Effector memory CD4-positive, alpha-beta T cell (primary cell): ENCODE results near the gene PDGFD.

Experiments used
- DNase-seq, 3 donors: peaks; one replicate each; pipeline ENCODE4 v3.0.0-alpha.2; 2020
- H3K27ac ChIP-seq: 2 replicates; pipeline ENCODE4 v1.7.0; 2013; ENCODE audit warnings: mild to moderate bottlenecking, low read length, moderate library complexity; ENCODE audit not compliant: insufficient read depth, poor library complexity, severe bottlenecking
- H3K27me3 ChIP-seq: replicated peaks from 2 replicates; pipeline ENCODE4 v1.7.0; 2013; ENCODE audit warnings: mild to moderate bottlenecking, low read length; ENCODE audit not compliant: insufficient read depth, control insufficient read depth, poor library complexity, severe bottlenecking
- H3K36me3 ChIP-seq: 2 replicates; pipeline ENCODE4 v1.7.0; 2013; ENCODE audit warnings: mild to moderate bottlenecking, low read length, moderate library complexity; ENCODE audit not compliant: control insufficient read depth, insufficient read depth
- H3K4me1 ChIP-seq: 2 replicates; pipeline ENCODE4 v1.7.0; 2013; ENCODE audit warnings: low read length, mild to moderate bottlenecking; ENCODE audit not compliant: control insufficient read depth, insufficient read depth, poor library complexity, severe bottlenecking
- H3K4me3 ChIP-seq: 2 replicates; pipeline ENCODE4 v1.7.0; 2013; ENCODE audit warnings: low read length, low read depth, mild to moderate bottlenecking; ENCODE audit not compliant: insufficient read depth, poor library complexity, severe bottlenecking
- H3K9me3 ChIP-seq: 2 replicates; pipeline ENCODE4 v1.7.0; 2013; ENCODE audit warnings: mild to moderate bottlenecking, low read length, moderate library complexity; ENCODE audit not compliant: control insufficient read depth

PDGFD gene

DNA sequence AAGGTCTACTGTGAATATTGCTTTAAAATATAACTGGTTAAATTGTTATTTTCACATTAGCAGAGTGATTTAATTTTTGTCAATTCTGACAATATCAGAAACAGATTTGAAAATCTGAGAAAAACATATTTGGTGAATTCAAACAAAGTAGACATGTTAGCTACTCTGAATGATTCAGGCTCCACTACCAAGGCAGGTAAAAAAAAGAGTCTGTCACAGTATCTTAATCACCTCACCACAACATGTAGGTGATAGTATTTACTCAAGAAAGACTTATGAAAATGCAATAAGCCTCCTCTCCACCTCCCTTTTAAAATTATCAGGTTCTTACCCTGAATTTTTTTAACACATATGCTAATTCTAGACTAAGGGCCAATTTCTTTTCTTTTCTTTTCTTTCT is 85.0 kb downstream of the PDGFD start:
- Histone ChIP-seq H3K27me3 (no peaks in the 10 kb centered on the region), H3K27ac (no peak overlapping the region), H3K36me3 (no peaks in the 10 kb centered on the region), H3K4me3 (no peak overlapping the region), H3K4me1 (no peaks in the 10 kb centered on the region), H3K9me3 (no peaks in the 10 kb centered on the region)
- no peak for DNase-seq

DNA sequence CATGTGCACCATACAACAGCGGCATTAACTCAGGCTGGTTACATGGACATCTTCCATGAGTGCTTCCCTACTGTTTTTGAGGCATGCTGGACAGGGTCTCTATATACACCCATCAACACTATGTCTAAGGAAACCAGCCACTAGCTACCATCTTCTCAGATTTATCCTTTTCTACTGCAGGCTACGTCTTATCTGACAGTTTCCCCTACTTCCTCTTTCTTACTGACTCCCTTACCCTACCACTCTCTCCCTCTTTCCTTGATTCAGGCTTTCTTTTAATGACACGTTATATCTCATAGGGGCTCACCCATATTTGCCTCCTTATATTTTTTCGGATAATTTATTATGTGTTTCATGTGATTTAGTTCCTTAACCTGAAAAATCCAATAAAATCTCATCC is 85.7 kb downstream of the PDGFD start:
- H3K27me3 ChIP-seq: no peaks in the 10 kb centered on the region
- no peak for DNase-seq
- no peaks in the 10 kb centered on the region for H3K9me3 ChIP-seq
- H3K4me3 ChIP-seq: no peak overlapping the region
- no peaks in the 10 kb centered on the region for H3K36me3 ChIP-seq
- no peak overlapping the region for H3K27ac ChIP-seq
- H3K4me1 ChIP-seq: no peaks in the 10 kb centered on the region

DNA sequence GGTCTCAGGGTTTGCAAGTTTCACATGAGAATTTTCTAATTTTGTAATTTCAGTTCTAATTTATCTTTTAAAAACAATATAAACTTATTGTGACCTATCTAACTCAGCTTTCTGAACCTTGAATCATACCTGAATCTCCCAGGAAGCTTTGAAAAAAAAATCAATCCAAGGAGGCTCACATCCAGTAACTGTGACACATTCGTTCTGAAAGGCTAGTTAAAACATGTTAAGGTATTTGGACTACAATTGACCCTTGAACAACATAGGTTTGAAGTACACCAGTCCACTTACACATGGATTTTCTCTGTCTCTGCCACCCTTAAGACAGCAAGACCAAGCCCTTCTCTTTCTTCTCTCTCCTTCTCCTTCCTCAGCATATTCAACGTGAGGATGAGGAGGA is 87.5 kb downstream of the PDGFD start:
- no peaks in the 10 kb centered on the region for H3K27me3 ChIP-seq
- no peak overlapping the region for H3K4me3 ChIP-seq
- DNase-seq: no peak
- H3K36me3 ChIP-seq: no peaks in the 10 kb centered on the region
- H3K27ac ChIP-seq: no peak overlapping the region
- no peaks in the 10 kb centered on the region for H3K9me3 ChIP-seq
- H3K4me1 ChIP-seq: no peaks in the 10 kb centered on the region

DNA sequence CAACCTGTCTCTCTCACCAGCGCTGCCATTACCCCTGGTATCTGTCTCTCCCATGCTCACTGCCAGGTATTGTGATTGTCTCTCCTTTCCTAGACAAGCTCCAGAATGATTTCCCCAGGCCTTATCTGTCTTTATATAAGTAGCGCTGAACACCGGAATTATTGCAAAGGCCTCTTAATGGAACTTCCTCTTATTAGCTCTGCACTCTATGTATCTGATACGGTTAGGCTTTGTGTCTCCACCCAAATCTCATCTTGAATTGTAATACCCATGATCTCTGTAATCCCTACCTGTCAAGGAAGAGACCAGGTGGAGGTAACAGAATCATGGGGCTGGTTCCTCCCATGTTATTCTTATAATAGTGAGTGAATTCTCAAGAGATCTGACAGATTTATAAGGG is 88.2 kb downstream of the PDGFD start:
- no peaks in the 10 kb centered on the region for H3K9me3 ChIP-seq
- no peak overlapping the region for H3K27ac ChIP-seq
- no peaks in the 10 kb centered on the region for H3K4me1 ChIP-seq
- no peak overlapping the region for H3K4me3 ChIP-seq
- no peaks in the 10 kb centered on the region for H3K27me3 ChIP-seq
- DNase-seq: no peak
- no peaks in the 10 kb centered on the region for H3K36me3 ChIP-seq

DNA sequence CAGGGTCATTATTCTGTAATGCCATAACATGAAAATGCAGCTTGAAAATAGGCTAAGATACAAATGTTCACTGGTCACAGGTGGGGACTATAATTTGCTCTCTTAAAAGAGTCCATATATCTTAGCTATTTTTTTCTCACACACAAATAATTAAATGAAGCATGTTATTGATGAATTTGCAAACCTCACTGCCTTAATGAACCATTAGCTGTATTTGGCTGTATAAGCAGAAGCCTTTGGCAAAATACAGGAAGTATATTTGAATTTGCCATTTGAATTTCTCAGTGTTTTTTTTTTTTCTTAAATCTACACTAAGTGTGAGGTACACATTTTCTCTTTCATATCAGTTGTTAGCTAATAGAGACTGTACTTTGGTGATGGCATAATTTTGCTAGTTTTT is 88.9 kb downstream of the PDGFD start:
- Histone ChIP-seq H3K4me3 (no peak overlapping the region), H3K27ac (no peak overlapping the region), H3K27me3 (no peaks in the 10 kb centered on the region), H3K4me1 (no peaks in the 10 kb centered on the region), H3K9me3 (no peaks in the 10 kb centered on the region), H3K36me3 (no peaks in the 10 kb centered on the region)
- DNase-seq: no peak

DNA sequence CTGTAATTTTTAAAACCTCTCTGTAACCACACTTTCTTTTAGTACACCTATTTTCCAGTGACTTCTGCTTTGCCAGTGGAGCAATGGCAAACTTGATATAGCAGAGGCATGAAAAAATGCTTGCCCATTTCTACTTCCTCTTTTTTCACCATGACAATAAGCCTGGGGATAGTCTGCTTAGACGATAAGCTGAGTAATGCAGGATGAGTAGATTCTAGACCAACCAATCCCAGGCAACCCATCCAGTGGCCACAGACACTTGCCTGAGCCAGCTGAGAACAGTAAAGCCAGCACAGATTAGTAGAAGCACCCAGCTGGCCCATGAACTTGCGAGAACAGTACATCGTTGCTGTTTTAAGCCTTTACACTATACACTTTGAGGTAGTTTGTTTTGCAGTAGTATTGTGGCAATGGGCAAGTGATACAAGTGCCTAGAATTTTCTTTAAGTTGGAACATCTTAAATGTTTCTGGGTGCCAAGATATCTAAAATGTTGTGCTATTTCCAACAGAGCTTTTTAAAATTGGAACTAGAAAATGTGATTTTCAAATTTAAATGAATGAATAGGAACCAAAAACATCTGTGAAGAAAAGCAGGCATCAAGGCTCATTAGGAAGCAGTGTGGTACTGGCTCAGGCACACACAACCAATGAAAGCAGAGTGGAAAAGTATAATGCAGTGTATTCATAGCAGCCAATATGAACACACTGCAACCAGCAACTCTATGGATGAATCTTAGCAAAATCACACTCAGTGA is 89.8 kb downstream of the PDGFD start:
- Histone ChIP-seq H3K36me3 (no peaks in the 10 kb centered on the region), H3K9me3 (no peaks in the 10 kb centered on the region), H3K4me3 (no peak overlapping the region), H3K27ac (no peak overlapping the region), H3K4me1 (no peaks in the 10 kb centered on the region), H3K27me3 (no peaks in the 10 kb centered on the region)
- no peak for DNase-seq

DNA sequence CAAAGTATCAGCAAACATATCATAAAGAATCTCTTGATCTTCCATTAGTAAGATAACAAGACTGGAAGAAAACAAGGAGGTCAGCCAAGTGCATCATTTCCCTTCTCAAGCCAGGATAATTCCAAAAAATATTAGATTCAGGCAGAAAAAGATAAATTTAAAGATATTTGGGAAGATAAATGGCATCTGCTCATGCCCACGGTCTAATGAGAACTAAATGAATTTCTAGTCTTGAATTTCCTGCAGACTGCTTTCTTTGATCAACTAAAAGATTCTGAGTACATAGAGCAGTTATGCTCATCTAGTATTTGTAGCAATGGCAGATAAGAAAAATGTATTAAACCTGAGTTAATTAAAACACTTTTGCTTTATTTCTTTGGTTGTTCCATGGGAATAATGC is 96.4 kb downstream of the PDGFD start:
- Histone ChIP-seq H3K27me3 (no peaks in the 10 kb centered on the region), H3K27ac (no peak overlapping the region), H3K36me3 (no peaks in the 10 kb centered on the region), H3K4me1 (no peaks in the 10 kb centered on the region), H3K4me3 (no peak overlapping the region), H3K9me3 (no peaks in the 10 kb centered on the region)
- no peak for DNase-seq

DNA sequence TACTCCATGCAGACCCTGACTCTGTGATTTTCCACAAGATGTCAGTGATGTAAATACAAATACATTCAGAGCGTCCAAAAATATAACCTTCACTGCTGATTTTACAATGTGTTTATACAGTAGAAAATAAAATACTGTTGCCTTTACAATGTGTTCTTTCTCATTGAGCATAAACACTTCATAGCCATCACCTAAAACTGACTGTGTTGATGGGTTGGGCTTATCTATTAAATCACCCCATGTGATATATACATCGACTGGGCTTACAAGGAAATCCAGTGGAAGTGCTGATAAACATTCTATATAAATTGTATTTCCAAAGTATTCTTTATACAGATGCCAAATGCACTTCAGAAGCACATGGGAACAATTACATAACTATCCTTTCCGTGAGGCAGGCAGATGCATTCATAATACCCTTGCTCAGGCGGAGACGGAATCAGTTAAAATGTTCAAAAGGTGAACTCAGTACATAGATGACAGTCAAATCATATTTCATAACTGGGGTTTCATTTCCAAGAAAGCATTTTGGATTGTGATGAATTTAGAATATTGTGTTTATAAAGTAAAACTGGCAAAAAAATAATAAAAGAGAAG is 99.8 kb downstream of the PDGFD start:
- Histone ChIP-seq H3K27ac (no peak overlapping the region), H3K9me3 (no peaks in the 10 kb centered on the region), H3K4me1 (no peaks in the 10 kb centered on the region), H3K27me3 (no peaks in the 10 kb centered on the region), H3K36me3 (no peaks in the 10 kb centered on the region), H3K4me3 (no peak overlapping the region)
- DNase-seq: no peak

DNA sequence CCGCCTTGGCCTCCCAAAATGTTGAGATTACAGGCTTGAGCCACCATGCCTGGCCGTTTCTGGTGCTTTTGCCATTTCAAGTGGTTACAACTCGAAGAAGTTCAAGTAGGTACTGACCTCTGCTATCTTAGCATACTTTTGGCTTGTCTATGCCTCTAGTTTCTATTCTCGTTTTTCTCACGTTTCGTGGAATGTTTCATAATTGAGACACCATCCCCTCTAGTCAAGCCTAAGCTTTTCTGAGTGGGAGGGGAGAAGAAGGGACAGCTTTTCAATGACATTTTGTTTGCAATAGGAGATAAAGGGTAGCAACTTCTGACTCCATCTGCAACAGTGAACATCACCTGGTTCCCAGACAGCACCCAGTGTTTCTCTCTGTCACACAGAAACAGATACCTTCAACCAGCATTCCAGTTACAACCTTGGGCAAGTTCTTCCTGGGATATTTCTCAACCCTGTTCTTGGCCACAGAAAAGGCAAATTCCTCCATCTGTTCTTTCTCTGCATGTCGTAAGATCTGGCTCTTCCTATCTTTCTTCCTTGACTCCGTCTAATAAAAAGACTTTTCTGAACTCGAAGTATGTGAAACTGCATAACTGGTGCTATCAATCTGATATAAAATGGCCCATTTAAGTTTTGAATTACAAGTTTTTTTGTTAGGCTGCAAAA is 102.0 kb downstream of the PDGFD start:
- Histone ChIP-seq H3K36me3 (no peaks in the 10 kb centered on the region), H3K4me1 (no peaks in the 10 kb centered on the region), H3K27me3 (no peaks in the 10 kb centered on the region), H3K4me3 (no peak overlapping the region), H3K9me3 (no peaks in the 10 kb centered on the region), H3K27ac (no peak overlapping the region)
- no peak for DNase-seq

DNA sequence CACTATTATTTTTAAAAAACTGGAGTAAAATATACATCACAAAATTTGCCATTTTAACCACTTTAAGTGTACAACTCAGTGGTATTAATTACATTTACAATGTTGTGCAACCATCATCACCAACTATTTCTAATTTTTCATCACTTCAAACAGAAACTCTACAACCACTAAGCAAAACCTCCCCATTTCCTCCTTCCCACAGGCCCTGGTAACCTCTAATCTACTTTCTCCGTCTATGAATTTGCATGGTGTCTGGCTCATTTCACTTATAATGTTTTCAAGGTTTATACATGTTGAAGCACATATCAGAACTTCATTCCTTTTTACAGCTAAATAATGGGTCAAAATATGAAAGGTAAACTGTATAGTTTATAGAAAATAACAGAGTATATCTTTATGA is 103.1 kb downstream of the PDGFD start:
- no peaks in the 10 kb centered on the region for H3K4me1 ChIP-seq
- no peaks in the 10 kb centered on the region for H3K36me3 ChIP-seq
- H3K9me3 ChIP-seq: no peaks in the 10 kb centered on the region
- no peak overlapping the region for H3K27ac ChIP-seq
- H3K27me3 ChIP-seq: no peaks in the 10 kb centered on the region
- no peak overlapping the region for H3K4me3 ChIP-seq
- no peak for DNase-seq
